GM21447 (cell line): Measurements from ENCODE around the gene TMEM156.
A peak's percentile ranks its signal among the peaks of the same experiment; 100 is the strongest.
"Not testable (repeated sequence)": the region's sequence is repeated elsewhere in the genome, so short reads cannot be mapped to it uniquely, and the experiment has no call there.

Experiments
- ATAC-seq: cut with Tn5 transposase; IDR thresholded peaks from one replicate; pipeline ENCODE4 v1.9.1; 2021; ENCODE audit not compliant: unreplicated experiment

TMEM156 gene

DNA sequence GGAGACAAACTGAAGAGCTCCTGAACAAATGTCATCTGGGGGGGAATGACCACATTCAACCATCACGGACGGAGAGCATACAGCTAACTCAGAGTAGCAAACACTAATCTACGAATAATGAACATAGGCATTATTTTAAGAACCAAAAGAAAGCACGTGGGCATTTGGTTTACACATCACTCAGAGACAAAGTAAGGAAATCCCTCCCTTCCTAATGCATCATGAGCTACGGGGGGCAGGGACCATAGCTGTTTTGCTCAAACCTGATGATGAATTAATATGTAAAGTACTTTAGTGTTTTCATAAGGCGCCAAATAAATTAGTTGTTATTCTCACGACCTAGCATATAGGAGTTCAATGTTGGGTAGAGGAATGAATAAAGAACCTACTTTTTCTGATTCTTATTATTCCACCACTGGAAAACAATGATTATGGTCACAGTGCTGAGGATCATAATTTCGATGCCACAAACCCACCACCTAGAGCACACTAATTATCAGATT is 11.7 kb upstream of the TMEM156 start:
- no peak for ATAC-seq

DNA sequence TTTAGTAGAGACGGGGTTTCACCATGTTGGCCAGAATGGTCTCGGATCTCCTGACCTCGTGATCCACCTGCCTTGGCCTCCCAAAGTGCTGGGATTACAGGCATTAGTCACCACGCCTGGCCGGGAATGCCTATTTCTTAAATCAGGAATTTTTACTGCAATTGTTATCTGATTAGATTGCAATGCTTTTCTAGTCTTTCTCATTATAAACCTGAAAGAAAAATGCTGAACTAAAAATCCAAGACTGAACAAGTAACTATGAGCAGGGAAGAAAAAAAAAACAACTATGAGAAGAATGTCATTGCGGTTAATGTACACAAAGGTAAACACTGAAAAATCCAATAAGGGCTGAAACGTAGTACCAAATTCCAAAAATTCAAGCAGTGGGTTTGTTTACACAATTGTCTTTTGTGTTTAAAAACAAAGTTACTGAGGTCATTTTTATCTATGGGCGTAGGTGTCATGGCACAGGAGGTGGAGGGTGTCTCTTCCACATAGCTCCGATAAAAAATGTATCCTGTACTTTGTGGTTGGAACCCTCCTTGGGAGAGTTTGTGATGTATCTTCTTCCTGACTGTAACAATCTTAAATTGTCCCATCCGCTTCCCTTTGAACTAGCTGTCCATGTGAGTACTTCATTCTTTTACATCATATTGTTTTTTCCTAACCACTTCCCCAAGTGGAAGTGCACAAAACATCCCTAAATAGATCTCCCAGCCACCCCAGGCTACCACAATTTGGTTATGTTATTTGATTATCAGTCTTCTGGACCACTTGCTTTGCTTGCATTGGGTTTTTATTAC is 11.1 kb upstream of the TMEM156 start:
- no peak for ATAC-seq

DNA sequence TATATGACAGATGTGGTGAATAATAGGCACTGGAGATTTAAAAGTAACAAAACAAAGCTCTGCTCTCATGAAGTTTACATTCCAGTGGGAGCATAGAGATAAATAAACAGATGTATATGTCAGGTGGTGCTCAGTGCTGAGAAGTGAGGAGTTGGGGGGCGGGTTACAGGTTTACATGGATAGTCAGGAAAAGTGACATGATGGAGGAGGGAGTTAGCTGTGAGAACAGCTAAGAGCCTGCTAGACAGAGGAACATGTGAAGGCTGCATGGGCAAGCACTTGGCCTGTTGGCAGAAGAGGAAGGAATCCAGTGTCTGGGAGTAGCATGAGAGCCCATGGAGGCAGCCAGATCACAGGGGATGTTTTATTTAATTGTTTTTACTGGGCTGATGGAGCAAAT is 10.2 kb upstream of the TMEM156 start:
- ATAC-seq = no peak

DNA sequence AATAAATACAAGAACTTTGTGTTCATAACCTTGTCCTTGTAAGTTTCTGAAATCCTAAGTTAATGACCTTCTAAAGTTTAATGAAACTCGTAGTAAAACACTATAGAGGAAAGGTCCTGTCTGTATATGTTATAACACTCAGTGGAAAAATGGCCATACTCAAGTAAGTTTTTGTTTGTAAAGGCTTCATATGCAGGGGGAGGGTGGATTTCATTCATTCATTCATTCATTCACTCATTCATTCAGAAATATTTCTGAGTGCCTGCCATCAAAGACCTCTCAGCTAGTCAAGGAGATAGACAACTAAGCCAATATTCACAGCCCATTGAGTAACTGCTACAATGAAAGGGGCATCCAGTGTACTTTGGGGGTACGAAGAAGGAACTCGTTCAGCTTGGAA is 6.9 kb upstream of the TMEM156 start:
- ATAC-seq = no peak

DNA sequence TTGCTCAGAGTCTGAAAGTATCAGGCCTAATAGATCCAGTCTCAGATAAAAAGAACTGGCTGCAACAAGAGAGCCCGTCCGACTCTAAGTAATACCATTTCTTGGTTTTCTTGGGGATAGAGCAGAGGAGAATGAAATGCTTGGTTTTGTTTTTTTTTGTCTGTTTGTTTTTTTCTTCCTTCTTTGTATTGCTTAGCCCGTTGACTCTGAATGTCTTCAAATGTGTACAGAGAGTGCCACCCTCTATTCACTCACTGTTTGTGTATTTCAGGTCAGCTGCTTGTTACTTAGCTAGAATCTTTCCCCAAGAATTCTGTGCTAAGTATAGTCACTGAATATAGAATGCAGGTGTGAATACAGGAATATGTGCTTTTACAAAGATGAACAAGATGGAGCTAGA is 5.7 kb upstream of the TMEM156 start:
- no peak for ATAC-seq

DNA sequence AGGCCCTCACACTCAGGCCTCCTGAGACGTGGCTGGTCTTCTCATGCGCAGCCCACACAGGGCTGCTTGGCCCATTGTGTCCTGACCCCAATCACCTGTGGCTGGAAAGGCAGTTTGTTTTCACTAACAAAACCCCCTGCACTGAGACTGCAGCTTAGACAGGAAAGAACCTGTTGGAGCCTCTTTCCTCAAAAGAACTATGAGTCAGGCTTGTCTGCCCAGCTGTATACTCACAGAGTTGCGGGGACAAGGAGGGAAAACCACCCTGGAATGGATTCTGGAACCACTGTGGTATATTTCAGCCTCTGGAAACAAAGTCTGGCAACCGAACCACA is 5.2 kb upstream of the TMEM156 start:
- ATAC-seq = no peak

DNA sequence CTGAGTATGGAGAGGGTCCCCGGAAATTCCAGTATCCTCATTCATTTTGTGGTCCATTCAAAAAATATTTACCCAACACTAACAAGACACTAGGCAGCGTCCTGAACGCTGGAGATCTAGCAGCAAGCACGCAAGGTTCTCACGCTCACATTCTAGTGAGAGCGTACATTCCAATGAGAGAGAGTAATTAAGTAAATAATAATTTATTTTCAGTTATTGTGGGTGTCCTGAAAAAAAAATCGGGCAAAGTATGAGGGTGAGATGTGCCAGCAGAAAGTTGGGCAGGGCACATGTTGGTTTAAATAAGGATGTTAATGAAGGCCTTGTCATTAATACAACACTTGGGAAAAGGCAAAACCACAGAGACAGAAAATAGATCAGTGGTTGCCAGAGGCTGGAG is 4.0 kb upstream of the TMEM156 start:
- ATAC-seq = no peak

DNA sequence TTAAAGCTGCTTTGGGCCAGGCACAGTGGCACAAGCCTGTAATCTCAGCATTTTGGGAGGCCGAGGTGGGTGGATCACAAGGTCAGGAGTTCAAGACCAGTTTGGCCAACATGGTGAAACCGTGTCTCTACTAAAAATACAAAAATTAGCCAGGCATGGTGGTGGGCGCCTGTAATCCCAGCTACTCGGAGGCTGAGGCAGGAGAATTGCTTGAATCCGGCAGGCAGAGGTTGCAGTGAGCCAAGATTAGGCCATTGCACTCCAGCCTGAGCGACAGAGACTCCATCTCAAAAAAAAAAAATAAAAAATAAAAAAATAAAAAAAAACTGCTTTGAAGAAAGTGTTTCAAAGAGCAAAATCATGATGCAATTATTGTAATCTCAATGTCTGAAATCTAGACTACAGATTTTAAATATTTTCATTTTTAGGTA is 604 bp downstream of the TMEM156 start:
- ATAC-seq = not testable (repeated sequence)

DNA sequence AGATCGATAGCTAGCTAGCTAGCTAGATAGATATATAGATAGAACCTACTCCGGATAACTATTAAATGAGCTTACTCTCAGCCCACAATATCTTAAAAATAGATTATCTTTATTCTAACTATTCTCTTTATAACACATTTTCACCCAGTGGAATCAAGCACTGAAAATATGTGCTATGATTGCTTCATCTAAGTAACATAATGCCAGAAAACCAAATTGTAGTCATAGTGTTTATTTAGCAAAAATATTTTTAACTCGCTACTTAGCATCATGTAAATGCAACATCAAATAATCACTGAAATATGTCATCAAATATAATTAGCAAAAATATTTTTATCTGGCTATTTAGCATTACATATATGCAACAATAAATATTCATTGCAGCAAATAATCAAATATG is 1.5 kb downstream of the TMEM156 start:
- no peak for ATAC-seq

DNA sequence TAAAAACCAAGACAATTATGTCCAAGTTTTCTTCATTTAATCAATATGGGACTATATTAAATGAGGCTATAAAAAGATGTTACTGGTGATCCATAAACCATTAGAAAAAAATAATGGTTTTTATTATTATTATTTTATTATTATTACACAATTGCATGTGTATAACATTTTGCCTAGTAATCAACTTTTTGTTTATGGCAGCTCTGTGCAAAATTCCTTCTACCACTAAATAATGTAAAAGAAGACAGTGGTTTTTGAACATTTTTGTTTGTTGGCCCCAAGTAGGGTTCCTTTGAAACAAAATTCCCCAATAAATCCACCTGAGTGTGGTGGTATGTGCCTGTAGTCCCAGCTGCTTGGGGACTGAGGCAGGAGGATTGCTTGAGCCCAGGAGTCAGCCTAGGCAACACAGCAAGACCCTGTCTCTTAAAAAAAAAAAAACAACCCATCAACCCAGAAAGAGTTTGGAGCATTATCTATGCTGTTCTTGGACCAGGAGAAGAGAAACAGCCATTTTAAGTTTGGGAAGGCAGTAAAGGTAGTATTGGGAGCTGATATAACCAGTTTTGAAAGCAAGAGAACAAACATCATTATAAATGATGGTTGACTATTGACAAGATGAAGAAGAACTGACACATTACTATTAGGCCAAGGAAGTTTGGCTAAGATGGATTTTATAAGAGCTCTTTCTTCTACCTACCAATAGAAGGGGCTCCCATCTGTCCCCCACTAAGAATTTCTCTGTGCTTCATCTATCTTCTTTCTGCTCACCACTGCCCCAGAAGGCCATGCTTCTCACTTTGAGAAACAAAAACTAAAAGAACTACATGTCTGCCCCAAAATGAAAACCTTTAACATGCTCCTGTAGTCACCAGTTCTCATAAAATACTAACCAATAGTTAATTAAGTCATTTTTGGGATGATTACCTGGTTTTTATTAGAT is 2.2 kb downstream of the TMEM156 start:
- ATAC-seq = peak; percentile 33

DNA sequence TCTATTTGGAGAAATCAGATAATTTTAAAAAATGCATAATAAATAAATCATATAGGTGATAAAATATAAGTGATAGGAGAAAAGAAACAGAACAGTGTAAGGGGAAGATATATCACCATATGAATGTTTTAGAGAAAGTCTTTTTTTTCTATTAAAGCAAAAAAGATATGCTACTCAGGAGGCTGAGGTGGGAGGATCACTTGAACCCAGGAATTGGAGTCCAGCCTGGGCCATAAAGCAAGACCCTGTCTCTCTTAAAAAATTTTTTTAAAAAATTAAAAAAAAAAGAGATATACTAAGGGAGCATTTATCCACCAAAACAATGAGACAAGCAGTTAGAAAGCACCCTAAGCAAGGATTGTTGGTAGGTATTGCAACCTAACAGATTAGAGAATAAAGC is 6.1 kb downstream of the TMEM156 start:
- ATAC-seq = no peak

DNA sequence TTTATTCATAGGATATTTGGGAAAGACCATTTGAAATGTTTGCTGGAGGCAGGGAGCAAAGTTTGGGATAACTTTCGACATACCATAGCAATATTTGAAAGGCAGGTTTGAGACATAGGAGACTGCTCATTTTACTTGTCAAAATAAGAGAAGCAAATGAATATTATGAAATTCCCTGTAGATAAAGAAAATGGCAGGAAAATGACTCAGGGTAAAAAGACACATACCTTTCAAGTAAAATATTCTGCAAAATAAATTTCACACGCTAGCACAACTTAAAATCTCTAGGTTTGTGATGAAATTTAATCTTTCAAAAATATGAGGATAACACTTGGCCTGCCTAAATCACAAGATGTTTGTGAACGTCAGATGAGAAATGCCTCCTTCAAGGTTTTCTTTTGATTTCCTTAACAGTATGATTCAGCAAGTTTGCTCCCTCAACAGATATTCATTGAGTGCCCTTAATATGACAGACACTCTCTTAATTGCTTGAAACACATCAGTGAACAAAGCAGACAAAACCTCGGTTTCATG is 6.6 kb downstream of the TMEM156 start:
- ATAC-seq = no peak

DNA sequence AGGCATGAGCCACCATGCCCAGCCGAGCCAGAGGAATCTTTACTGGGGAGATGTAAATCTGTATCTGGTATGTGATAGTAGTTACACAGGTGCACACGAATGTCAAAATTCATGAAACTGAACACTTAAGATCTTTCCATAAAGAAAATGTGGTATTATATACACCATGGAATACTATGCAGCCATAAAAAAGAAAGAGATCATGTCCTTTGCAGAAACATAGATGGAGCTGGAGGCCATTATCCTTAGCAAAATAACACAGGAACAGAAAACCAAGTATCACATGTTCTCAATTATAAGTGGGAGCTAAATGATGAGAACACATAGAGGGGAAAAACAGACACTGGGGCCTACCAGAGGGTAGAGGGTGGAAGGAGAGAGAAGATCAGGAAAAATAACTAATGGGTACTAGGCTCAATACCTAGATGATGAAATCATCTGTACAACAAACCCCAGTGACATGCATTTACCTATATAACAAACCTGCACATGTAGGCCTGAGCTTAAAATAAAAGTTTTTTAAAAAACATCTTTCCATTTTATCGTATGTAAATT is 7.8 kb downstream of the TMEM156 start:
- no peak for ATAC-seq

DNA sequence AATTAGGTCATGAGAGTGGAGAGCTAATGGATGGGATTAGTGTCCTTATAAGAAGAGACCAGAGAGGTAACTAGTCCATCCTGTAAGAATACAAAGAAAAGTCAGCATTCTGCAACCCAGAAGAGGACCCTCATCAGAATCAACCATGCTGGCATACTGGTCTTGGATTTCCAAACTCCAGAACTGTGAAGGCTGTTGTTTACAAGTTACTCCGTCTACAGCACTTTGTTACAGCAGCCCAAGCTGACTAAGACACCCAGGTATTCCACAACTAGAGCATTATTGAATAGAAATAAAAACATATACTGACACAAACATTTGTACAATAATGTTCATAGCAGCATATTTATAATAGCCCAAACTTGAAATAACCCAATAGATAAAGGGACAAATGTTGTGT is 9.2 kb downstream of the TMEM156 start:
- no peak for ATAC-seq

DNA sequence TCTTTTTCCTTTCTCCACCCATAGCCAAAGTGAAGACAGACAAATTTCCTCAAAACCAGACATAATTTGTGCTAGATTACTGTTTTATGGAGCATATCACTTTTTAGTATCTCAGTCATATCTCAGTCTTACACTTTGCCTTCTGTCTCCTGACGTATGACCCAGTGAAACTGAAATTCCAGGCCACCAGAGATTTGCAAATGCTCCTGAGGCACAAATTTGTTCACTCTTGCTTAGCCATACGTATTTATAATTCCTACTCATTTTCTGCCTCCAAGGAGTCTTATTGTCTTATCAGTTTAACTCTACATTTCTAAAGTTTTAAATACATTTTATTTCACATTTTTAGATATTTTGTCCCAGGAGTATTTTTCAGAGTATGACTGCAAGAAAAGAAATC is 10.0 kb downstream of the TMEM156 start:
- ATAC-seq = no peak

DNA sequence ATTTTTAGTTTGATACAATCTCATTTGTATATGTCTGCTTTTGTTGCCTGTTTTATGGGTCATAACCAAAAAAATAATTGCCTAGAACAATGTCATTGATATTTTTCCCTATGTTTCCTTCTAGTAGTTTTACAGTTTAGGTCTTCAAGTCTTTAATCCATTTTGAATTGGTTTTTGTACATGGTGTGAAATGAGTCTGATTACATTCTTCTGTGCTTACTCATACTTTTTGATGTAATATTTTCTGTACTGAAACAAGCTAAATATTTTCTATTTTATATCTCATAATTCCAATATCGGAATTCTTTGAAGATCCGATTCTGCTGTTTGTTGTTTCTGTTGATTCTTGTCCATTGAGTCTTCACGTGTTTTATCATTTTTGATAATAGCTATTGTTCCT is 10.6 kb downstream of the TMEM156 start:
- ATAC-seq = no peak

DNA sequence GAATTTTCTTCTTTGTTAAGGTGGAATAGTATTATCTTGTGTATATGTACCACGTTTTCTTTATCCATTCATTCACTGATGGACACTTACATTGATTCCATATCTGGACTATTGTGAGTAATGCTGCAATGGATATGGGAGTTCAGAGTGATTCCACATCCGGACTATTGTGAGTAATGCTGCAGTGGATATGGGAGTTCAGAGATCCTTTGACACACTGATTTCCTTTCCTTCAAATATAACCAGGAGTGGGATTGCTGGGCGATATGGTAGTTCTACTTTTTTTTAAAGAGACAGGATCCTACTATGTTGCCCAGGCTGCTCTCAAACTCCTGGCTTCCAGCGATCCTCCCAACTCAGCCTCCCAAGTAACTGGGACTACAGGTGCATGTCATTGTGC is 12.1 kb downstream of the TMEM156 start:
- ATAC-seq = no peak

DNA sequence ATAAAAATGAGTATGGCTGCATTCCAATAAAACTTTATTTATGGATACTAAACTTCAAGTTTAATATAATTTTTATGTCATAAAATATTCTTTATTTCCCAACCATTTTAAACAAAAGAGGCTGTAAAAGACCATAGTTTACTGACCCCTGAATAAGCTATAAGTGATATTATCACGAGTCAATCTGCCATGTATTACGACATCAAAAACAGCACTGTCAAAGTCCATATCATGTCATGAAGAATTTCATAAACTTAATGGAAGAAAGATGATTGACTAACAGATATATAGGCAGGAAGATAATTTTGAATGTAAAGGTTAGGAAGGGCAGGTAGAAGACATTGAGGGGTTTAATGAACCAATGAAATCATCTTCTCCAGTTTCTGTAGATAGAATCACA is 18.2 kb downstream of the TMEM156 start:
- no peak for ATAC-seq

DNA sequence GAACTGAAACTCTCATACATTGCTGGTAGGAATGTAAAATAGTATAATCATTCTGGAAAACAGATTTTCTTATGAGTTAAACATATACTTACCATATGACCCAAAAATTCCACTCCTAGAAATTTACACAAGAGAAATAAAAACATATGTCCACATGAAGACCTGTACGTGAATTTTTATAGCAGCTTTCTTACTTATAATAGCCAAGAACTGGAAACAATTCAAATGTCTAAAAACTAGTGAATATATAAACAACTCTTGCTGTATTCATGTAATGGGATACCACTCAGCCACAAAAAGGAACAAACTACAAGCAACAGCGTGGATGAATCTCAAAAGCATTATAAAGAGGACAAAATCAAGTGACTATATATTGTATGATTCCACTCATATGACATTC is 27.5 kb downstream of the TMEM156 start:
- ATAC-seq = no peak

DNA sequence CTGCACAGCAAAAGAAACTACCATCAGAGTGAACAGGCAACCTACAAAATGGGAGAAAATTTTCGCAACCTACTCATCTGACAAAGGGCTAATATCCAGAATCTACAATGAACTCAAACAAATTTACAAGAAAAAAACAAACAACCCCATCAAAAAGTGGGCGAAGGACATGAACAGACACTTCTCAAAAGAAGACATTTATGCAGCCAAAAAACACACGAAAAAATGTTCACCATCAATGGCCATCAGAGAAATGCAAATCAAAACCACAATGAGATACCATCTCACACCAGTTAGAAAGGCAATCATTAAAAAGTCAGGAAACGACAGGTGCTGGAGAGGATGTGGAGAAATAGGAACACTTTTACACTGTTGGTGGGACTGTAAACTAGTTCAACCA is 30.2 kb downstream of the TMEM156 start:
- ATAC-seq = not testable (repeated sequence)

DNA sequence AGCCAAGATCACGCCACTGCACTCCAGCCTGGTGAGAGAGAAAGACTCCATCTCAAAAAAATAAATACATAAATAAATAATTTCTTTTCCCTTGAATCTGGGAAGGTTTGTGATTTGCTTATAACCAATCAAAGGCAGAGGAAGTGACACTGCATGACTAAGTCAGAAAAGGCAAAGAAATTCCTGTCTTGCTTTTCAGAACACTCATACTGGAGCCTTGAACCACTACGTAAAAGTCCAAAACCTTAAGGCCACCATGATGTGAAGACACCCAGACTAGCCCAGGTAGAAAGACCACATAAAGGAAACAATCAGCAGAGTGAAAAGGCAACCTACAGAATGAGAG is 36.6 kb downstream of the TMEM156 start:
- ATAC-seq = no peak

DNA sequence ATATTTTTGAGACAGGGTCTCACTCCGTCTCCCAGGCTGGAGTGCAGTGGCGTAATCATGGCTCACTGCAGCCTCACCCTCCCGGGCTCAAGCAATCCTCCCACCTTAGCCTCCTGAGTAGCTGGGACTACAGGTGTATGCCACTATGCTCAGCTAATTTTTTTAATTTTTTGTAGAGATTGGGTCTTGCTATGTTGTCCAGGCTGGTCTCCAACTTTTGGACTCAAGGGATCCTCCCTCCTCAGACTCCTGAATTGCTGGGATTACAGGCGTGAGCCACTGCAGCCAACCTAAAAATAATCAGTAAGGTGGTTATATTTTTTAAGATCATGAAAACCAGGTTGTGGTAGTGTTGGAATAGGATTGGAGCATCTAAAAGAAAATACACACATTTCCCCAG is 38.1 kb downstream of the TMEM156 start:
- ATAC-seq = no peak
